Right lobe of liver (tissue), 6 donors: ENCODE data around the gene CDK3. TPM values are rescaled to one million over a fixed set of nuclear protein-coding genes. Genes with fewer than 3 reads are reported as not detected.
"Not testable (repeated sequence)": the region's sequence is repeated elsewhere in the genome, so short reads cannot be mapped to it uniquely, and the experiment has no call there.

Source experiments
- ATAC-seq, 4 donors: fragments of 200-7000 bp; cut with Tn5 transposase; one replicate each; pipeline ENCODE4 v1.9.1; 2020; ENCODE audit warnings: mild to moderate bottlenecking in 4 of 4, moderate library complexity in 4 of 4
- DNase-seq, 3 donors: peaks; one replicate each; pipeline ENCODE4 v3.0.0-alpha.2; 2020
- H3K27ac ChIP-seq, 3 donors: fragments of 200-600 bp; one replicate each; pipeline ENCODE4 v1.8.0; 2022
- H3K27me3 ChIP-seq, 2 donors: fragments of 200-600 bp; one replicate each; pipeline ENCODE4 v1.8.0; 2022
- H3K36me3 ChIP-seq, 4 donors: fragments of 200-600 bp; sonication (generic) in 1 of 4; one replicate each; pipeline versions ENCODE4 v1.5.1 to v1.8.0; 2017 to 2022; ENCODE audit warnings: control low read depth in 1 of 4
- H3K4me1 ChIP-seq, 4 donors: fragments of 200-600 bp; sonication (generic) in 1 of 4; one replicate each; pipeline versions ENCODE4 v1.5.1 to v1.8.0; 2017 to 2022; ENCODE audit warnings: control low read depth in 1 of 4
- H3K4me3 ChIP-seq, 3 donors: fragments of 200-600 bp; one replicate each; pipeline ENCODE4 v1.8.0; 2022
- H3K9me3 ChIP-seq, 4 donors: fragments of 200-600 bp; sonication (generic) in 1 of 4; one replicate each; pipeline versions ENCODE4 v1.5.1 to v1.8.0; 2017 to 2022; ENCODE audit warnings: control low read depth in 1 of 4
- CTCF ChIP-seq, 4 donors: fragments of 200-600 bp in 3 of 4; fragments of 450-650 bp in 1 of 4; IDR thresholded peaks; one replicate each; pipeline versions ENCODE4 v1.5.1 to v1.8.0; 2016 to 2022; ENCODE audit warnings: antibody characterized with exemption in 4 of 4, mild to moderate bottlenecking in 2 of 4
- POLR2A ChIP-seq: fragments of 450-650 bp; IDR thresholded peaks from one replicate; pipeline ENCODE4 v1.6.1; 2017; ENCODE audit warnings: antibody characterized with exemption, mild to moderate bottlenecking
- WGBS: methylation state at CpG from one replicate; pipeline ENCODE4 v1.1.6; 2018; ENCODE audit warnings: low coverage, low lambda C conversion rate; ENCODE audit not compliant: insufficient coverage; ENCODE audit errors: missing lambda C conversion rate; 5-methylcytosine and 5-hydroxymethylcytosine counted together
- intact Hi-C, 2 donors: fragments of 100-400 bp; cut with DNase I; formaldehyde crosslinking; loops; one replicate each; pipeline versions ENCODE4 v1.11.2 to v1.14.1; 2022
- total RNA-seq, 6 experiments: library from RNA; depleted of rRNA in 2 of 6; stranded (reverse); fragments of >200 nt in 2 of 6; fragmentation: NEBNext Ultra II Directional in 3 of 6; extraction: Animal tissue kit (Norgen Biotek cat#: 25700) in 3 of 6; gene quantifications; one replicate each; pipeline versions ENCODE4 v1.1.0 to v1.2.4, GENCODE V29; 2016 to 2023
- donor health status: DM: no; HTN: yes; CAD: no.
- donor health status: DM: no; HTN: no; CAD: no.
- donor health status: DM: no; HTN: no; CAD: no.
- donor health status: DM: no; HTN: yes; CAD: no.
- donor health status: DM: no; HTN: yes; CAD: no.

The CDK3 gene
- total RNA-seq, 6 experiments from 2014 or later, result 2.2 to 11.0 (median 3.1) TPM

DNA sequence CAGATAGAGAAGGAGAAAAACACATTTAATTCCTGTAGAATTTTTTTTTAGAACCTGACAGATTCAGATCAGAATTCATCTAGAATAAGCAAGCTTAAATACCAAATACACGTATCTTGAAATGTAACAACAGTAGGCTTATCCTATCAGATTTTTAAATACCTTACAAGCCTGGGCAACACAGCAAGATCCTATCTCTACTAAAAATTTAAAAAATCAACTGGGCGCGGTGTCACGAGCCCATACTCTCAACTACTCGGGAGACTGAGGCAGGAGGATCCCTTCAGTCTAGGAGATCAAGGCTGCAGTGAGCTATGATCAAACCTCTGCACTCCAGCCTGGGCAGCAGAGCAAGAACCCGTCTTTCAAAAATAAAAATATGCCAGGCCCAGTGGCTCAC lies 35.2 kb upstream of the CDK3 start:
- ATAC-seq, result no peak
- no peaks in the 10 kb centered on the region for H3K27me3 ChIP-seq
- H3K27ac ChIP-seq, result no peak overlapping the region
- DNase-seq, result no peak
- H3K36me3 ChIP-seq, result peaks cover 0 to 39% (median 8%) of the 10 kb centered on the region in 4 donors
- peaks cover 0 to 9% (median 3%) of the 10 kb centered on the region in 4 donors for H3K4me1 ChIP-seq
- no peaks in the 10 kb centered on the region for H3K9me3 ChIP-seq
- WGBS, result 91% methylated on average over 6 of the region's 6 CpGs
- no peak overlapping the region for H3K4me3 ChIP-seq
- intact Hi-C loops, result no loop called here
- TF ChIP-seq POLR2A, result no peak

DNA sequence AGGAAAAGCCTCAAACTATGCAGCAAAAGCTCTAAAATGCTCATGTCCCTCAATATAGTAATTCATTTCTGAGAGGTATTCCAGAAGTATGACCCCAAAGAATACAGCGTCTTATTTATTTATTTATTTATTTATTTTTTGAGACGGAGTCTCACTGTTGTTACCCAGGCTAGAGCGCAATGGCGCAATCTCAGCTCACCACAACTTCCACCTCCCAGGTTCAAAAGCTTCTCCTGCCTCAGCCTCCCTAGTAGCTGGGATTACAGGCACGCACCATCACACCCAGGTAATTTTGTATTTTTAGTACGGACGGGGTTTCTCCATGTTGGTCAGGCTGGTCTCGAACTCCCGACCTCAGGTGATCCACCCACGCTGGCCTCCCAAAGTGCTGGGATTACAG lies 31.6 kb upstream of the CDK3 start:
- ATAC-seq, H3K27ac ChIP-seq, H3K27me3 ChIP-seq, DNase-seq, H3K4me3 ChIP-seq, intact Hi-C loops, H3K9me3 ChIP-seq: not testable (repeated sequence)
- Histone ChIP-seq H3K4me1 (peaks cover 0 to 24% (median 7%) of the 10 kb centered on the region in 4 donors), H3K36me3 (peaks cover 0 to 40% (median 17%) of the 10 kb centered on the region in 4 donors)
- 67% methylated on average over 7 of the region's 10 CpGs for WGBS

DNA sequence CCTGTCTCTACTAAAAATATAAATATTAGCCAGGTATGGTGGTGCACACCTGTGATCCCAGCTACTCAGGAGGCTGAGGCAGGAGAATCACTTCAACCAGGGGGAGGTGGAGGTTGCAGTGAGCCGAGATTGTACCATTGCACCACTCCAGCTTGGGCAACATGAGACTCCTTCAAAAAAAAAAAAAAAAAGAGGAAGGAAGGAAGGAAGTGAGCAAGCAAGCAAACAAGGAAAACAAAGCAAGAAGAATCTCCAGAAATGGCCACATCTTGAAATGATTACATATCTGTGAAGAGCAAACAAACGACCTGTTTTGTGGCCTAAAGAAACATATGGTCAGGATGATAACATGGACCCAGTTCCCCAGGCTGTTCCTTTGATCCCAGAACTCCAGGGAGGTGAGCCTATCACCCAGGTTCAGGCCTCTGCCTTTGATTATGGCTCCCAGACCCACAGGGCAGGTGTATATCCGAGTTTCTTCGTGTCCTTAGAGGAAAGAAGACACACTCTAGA lies 30.6 kb upstream of the CDK3 start:
- DNase-seq (no peak), ATAC-seq (peak; percentile 25 to 74 (median 33))
- intact Hi-C loops, result no loop called here
- H3K9me3 ChIP-seq, result no peaks in the 10 kb centered on the region
- H3K4me1 ChIP-seq, result peaks cover 0 to 30% (median 11%) of the 10 kb centered on the region in 4 donors
- peaks cover 0 to 35% (median 16%) of the 10 kb centered on the region in 4 donors for H3K36me3 ChIP-seq
- H3K27ac ChIP-seq, result peak overlapping the region in 2 of 3 donors; percentile 20 to 40
- H3K4me3 ChIP-seq, result no peak overlapping the region
- TF ChIP-seq CTCF (IDR thresholded peaks at IDR 0.05) (no peak), POLR2A (no peak)
- H3K27me3 ChIP-seq, result no peaks in the 10 kb centered on the region
- 60% methylated on average over 4 of the region's 4 CpGs for WGBS

DNA sequence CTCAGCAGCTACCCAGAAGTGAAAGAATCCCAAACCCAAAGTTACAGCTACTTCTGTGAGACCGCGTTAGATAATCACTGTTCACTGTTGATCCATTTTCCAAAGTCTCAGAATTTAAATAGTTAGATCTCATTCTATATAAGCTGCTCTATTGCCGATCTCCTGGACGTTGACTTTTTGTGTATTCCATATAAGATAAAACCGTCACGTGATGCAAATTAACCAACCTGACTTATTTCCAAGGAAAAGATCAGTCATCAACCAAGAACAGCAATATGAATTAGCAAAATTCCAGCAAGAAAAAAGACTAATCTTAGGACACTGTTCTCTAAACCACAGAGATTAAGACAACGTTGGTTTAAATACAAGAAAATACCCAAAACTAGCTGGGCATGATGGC lies 30.0 kb upstream of the CDK3 start:
- ATAC-seq (no peak), DNase-seq (no peak)
- Histone ChIP-seq H3K4me3 (no peak overlapping the region), H3K9me3 (no peaks in the 10 kb centered on the region), H3K4me1 (peaks cover 0 to 36% (median 12%) of the 10 kb centered on the region in 4 donors), H3K36me3 (peaks cover 0 to 35% (median 16%) of the 10 kb centered on the region in 4 donors), H3K27ac (peak overlapping the region in 2 of 3 donors; percentile 20 to 40), H3K27me3 (no peaks in the 10 kb centered on the region)
- 79% methylated on average over 7 of the region's 7 CpGs for WGBS
- TF ChIP-seq POLR2A, result no peak
- no peak for TF ChIP-seq CTCF (IDR thresholded peaks at IDR 0.05)
- intact Hi-C loops, result no loop called here

DNA sequence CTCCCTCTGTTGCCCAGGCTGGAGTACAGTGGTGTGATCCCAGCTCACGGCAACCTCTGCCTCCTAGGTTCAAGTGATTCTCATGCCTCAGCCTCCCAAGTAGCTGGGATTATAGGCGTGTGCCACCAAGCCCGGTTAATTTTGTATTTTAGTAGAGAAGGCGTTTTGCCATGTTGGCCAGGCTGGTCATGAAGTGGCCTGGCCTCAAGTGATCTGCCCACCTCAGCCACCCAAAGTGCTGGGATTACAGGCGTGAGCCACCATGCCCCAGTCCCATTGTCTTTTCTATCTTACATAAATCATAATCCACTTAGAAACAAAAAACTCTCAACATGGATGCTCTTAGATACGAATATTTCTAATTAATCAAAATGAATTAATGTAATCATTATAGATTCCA lies 25.5 kb upstream of the CDK3 start:
- Histone ChIP-seq H3K27ac (peak overlapping the region; percentile 83 to 96 (median 95)), H3K4me3 (peak overlapping the region in 2 of 3 donors; percentile 86 to 98), H3K36me3 (peaks cover 0 to 26% (median 9%) of the 10 kb centered on the region in 4 donors), H3K4me1 (peaks cover 0 to 46% (median 12%) of the 10 kb centered on the region in 4 donors)
- 24% methylated on average over 4 of the region's 6 CpGs for WGBS
- ATAC-seq, H3K9me3 ChIP-seq, H3K27me3 ChIP-seq, intact Hi-C loops, DNase-seq: not testable (repeated sequence)

- ATAC-seq (no peak), DNase-seq (no peak)
- peak overlapping the region; percentile 6 to 98 (median 86) for H3K4me3 ChIP-seq
- TF ChIP-seq CTCF (IDR thresholded peaks at IDR 0.05), result no peak
- no peak for TF ChIP-seq POLR2A
- peaks cover 0 to 22% (median 8%) of the 10 kb centered on the region in 4 donors for H3K36me3 ChIP-seq
- intact Hi-C loops, result no loop called here
- no peaks in the 10 kb centered on the region for H3K9me3 ChIP-seq
- H3K27me3 ChIP-seq, result no peaks in the 10 kb centered on the region
- 35% methylated on average over 5 of the region's 5 CpGs for WGBS
- H3K27ac ChIP-seq, result peak overlapping the region; percentile 83 to 96 (median 95)
- peaks cover 0 to 48% (median 12%) of the 10 kb centered on the region in 4 donors for H3K4me1 ChIP-seq
Observed at GRCh38 chr17:75975757-75976174, 24.9 kb upstream of the CDK3 start.
